ENCODE results near the gene AMER1.

The AMER1 gene

DNA sequence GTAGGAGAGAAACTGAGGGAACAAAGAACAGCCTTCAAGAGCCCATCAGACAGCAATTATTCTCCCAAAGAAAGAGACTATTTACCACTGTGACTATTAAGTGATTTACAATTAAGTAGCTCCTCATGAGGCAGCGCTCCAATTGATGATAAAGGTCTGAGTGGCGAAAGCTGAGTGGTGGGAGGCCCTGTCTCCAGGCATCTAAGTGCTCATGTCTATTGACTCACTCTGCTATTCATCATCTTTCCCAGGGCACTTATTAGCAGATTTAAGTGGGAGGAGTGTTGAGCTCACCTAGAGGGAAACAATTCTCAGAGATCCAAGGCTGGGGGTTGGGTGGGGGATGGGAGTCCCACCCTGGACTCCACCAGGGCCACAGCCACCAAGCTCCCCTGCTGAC is 23.3 kb downstream of the AMER1 start:
- DNase-seq = no peak

DNA sequence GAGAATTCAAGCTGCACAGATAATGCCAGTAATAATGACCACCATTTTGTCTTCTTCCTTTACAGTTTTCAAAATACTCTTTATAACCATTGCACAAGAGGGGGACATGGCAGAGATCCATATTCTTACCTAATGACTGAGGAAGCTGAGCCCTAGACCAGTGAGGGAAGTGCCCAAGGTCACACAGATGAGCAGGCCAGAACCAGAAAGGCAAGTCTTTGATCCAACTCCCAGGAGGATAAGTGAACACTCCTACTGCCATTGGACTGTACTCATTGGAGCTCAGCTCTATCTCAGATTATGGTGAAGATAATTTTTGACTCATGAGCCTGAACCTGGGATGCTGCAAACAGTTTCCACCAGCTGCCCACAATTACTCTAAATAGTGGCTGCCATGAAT is 28.6 kb downstream of the AMER1 start:
- DNase-seq = no peak

DNA sequence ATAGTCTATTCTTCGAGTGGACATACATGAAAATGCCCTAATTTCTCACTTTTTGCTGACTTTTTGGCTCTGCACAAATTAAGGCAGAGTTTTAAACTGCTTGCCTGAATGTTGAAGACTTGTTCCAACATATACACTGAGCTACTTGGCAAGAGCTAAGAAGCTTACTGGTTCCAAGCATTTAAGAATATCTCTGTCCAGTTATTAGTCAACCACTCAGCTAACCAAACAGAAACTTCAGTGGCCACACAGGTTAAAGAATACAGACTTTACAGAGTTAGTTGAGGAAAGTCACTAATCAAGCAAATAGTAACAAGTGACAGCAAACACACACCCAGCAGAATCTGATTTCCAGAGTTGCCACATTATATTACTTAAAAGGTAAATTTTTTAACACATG is 35.5 kb downstream of the AMER1 start:
- no peak for DNase-seq

DNA sequence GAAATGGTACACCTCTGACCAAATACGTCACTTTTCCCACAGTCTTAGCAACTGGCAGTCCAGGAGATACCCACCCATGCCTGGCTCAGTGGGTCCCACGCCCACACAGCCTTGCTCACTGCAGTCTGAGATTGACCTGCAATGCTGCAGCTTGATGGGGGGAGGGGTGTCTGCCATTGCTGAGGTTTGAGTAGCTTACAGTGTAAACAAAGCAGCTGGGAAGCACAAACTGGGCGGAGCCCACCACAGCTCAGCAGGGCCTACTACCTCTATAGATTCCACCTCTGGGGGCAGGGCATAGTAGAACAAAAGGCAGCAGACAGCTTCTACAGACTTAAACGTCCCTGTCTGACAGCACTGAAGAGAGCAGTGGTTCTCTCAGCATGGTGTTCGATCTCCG is 52.7 kb downstream of the AMER1 start:
- DNase-seq = no peak

DNA sequence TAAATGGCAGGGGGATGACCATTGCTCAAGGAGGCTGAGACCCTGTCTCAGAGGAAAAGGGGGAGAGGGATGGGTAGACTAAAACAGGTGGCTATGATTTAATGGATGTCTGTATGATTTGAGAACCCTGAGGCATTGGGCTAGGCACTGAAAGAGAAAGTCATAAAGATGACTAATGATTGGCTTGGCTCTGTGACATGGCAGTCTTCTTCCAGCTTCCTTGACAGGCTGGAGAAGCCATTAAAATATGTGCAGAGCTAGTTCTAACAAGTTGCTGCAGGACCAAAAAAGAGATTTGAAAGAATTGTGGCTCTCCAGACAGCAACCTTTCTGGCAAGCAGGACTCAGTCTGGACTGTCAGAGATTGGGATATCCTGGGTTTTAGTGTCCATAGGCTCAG is 53.6 kb downstream of the AMER1 start:
- no peak for DNase-seq

DNA sequence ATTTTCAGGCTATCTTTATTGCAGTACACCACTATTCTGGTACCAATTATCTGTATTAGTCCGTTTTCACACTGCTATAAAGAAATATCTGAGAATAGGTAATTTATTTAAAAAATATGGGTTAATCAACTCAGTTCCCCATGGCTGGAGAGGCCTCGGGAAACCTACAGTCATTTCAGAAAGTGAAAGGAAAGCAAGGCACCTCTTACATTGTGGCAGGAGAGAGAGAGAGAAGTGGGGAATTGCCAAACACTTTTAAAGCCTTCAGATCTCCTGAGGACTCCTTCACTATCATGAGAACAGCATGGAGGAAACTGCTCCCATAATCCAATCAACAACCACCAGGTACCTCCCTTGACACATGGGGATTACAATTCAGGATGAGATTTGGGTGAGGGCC is 54.7 kb downstream of the AMER1 start:
- DNase-seq = no peak

Data from CD4-positive, alpha-beta T cell treated with Interleukin-12 subunit alpha and Interleukin-12 subunit beta, for 1 hour (primary cell).